SK-N-SH (cell line): ENCODE results near the gene TSPAN10. TPM values are rescaled to one million over a fixed set of nuclear protein-coding genes. Genes with fewer than 3 reads are reported as not detected.
A peak's percentile ranks its signal among the peaks of the same experiment; 100 is the strongest.

Experiments
- CTCF ChIA-PET: fragments of 300-600, 350-600 bp; formaldehyde crosslinking; extraction: SDS; loops from one replicate; lab custom pipeline; 2021; lab: Yijun Ruan, JAX
- POLR2A ChIA-PET: fragments of 350-600 bp; sonication (Branson Sonifier 250); formaldehyde crosslinking; extraction: SDS; loops from one replicate; lab custom pipeline; 2020; ENCODE audit warnings: antibody characterized with exemption, inconsistent platforms; lab: Yijun Ruan, JAX
- DNase-seq: peaks from one replicate; pipeline ENCODE4 v3.0.0; 2012
- H2AFZ ChIP-seq: fragments of 200-600 bp; sonication (generic); 2 replicates; pipeline ENCODE4 v1.8.1; 2016; ENCODE audit warnings: antibody characterized with exemption, mild to moderate bottlenecking, low read depth
- H3F3A ChIP-seq: fragments of 200-600 bp; sonication (generic); replicated peaks from 2 replicates; pipeline ENCODE3; 2016; ENCODE audit warnings: antibody characterized with exemption, mild to moderate bottlenecking; ENCODE audit not compliant: insufficient read depth
- H3K27ac ChIP-seq, 2 experiments: fragments of 200-500 bp in 1 of 2; fragments of 200-600 bp in 1 of 2; sonication (Bioruptor generic) in 1 of 2; sonication (generic), shearing (Covaris generic) in 1 of 2; 2 replicates each; pipeline versions ENCODE4 v1.5.1 to v1.6.1; 2014 to 2016; ENCODE audit warnings: low read depth in 2 of 2, inconsistent platforms in 1 of 2, low read length in 1 of 2, mild to moderate bottlenecking in 1 of 2, mixed read lengths in 1 of 2
- H3K27me3 ChIP-seq: fragments of 200-600 bp; sonication (generic), shearing (Covaris generic); 2 replicates; pipeline ENCODE4 v1.6.1; 2016; ENCODE audit warnings: mixed run types; ENCODE audit not compliant: insufficient read depth
- H3K36me3 ChIP-seq, 2 experiments: fragments of 200-500 bp in 1 of 2; fragments of 200-600 bp in 1 of 2; sonication (Bioruptor generic) in 1 of 2; sonication (generic) in 1 of 2; replicated peaks in 1 of 2; 2 replicates each; pipeline versions ENCODE3 to v1.5.1; 2014 to 2016; ENCODE audit warnings: low read length in 1 of 2, mild to moderate bottlenecking in 1 of 2; ENCODE audit not compliant: insufficient read depth in 2 of 2, control insufficient read depth in 1 of 2
- H3K4me1 ChIP-seq, 2 experiments: fragments of 200-500 bp in 1 of 2; fragments of 200-600 bp in 1 of 2; sonication (Bioruptor generic) in 1 of 2; sonication (generic), shearing (Covaris generic) in 1 of 2; 2 replicates each; pipeline versions ENCODE4 v1.5.1 to v1.6.1; 2014 to 2016; ENCODE audit warnings: low read depth in 1 of 2, low read length in 1 of 2, mixed run types in 1 of 2; ENCODE audit not compliant: insufficient read depth in 2 of 2, control insufficient read depth in 1 of 2
- H3K4me2 ChIP-seq: fragments of 200-600 bp; sonication (generic), shearing (Covaris generic); 2 replicates; pipeline ENCODE4 v1.6.1; 2017; ENCODE audit warnings: mixed run types
- H3K4me3 ChIP-seq, 2 experiments: fragments of 200-500 bp in 1 of 2; fragments of 200-600 bp in 1 of 2; sonication (Bioruptor generic) in 1 of 2; sonication (generic), shearing (Covaris generic) in 1 of 2; 2 replicates each; pipeline versions ENCODE4 v1.5.1 to v1.8.1; 2014 to 2016; ENCODE audit warnings: low read depth in 2 of 2, inconsistent platforms in 1 of 2, low read length in 1 of 2, mild to moderate bottlenecking in 1 of 2, mixed read lengths in 1 of 2, moderate library complexity in 1 of 2
- H3K79me2 ChIP-seq: fragments of 200-600 bp; sonication (generic); 2 replicates; pipeline ENCODE4 v1.8.1; 2017; ENCODE audit warnings: mild to moderate bottlenecking; ENCODE audit not compliant: insufficient read depth
- H3K9ac ChIP-seq: fragments of 200-600 bp; sonication (generic); 2 replicates; pipeline ENCODE4 v1.6.1; 2017; ENCODE audit warnings: mixed run types
- H3K9me2 ChIP-seq: fragments of 200-600 bp; sonication (generic); 2 replicates; pipeline ENCODE4 v1.6.1; 2017; ENCODE audit warnings: mixed run types
- H3K9me3 ChIP-seq: fragments of 200-600 bp; sonication (generic); 2 replicates; pipeline ENCODE4 v1.6.1; 2017; ENCODE audit warnings: mixed run types, mild to moderate bottlenecking, moderate library complexity
- H4K20me1 ChIP-seq: fragments of 200-600 bp; sonication (generic); 2 replicates; pipeline ENCODE4 v1.6.1; 2017; ENCODE audit warnings: mild to moderate bottlenecking, mixed run types; ENCODE audit not compliant: insufficient read depth
- EP300 ChIP-seq, 2 experiments: IDR thresholded peaks; 2 replicates each; pipeline versions ENCODE4 v1.4.0 to v1.6.1; 2012; ENCODE audit warnings: borderline replicate concordance in 1 of 2, low read depth in 1 of 2, low read length in 1 of 2
- EZH2phosphoT487 ChIP-seq: fragments of 200-600 bp; sonication (generic); IDR thresholded peaks from 2 replicates; pipeline ENCODE4 v1.6.1; 2017; ENCODE audit warnings: low read depth, mixed run types, mild to moderate bottlenecking, antibody characterized with exemption, moderate library complexity, borderline replicate concordance
- FOXM1 ChIP-seq: IDR thresholded peaks from 2 replicates; pipeline ENCODE4 v1.4.0; 2012; ENCODE audit warnings: low read depth, mild to moderate bottlenecking
- GATA2 ChIP-seq: sonication (generic); formaldehyde crosslinking; IDR thresholded peaks from 2 replicates; pipeline ENCODE4 v1.5.0; 2020; ENCODE audit warnings: mild to moderate bottlenecking, missing genetic modification reagents
- JUND ChIP-seq: IDR thresholded peaks from 2 replicates; pipeline ENCODE4 v1.4.0; 2012
- MEF2A ChIP-seq: IDR thresholded peaks from 2 replicates; pipeline ENCODE4 v1.4.0; 2012; ENCODE audit warnings: low read depth, borderline replicate concordance
- RAD21 ChIP-seq: IDR thresholded peaks from 2 replicates; pipeline ENCODE4 v1.6.1; 2012; ENCODE audit warnings: mild to moderate bottlenecking, low read length
- RCOR1 ChIP-seq: fragments of 150-350 bp; IDR thresholded peaks from 2 replicates; pipeline ENCODE4 v1.6.1; 2017; ENCODE audit warnings: antibody characterized with exemption, low read length
- RFX5 ChIP-seq: IDR thresholded peaks from 2 replicates; pipeline ENCODE4 v1.6.1; 2012; ENCODE audit warnings: mild to moderate bottlenecking, improper control_type of control experiment, low read length
- SIN3A ChIP-seq: IDR thresholded peaks from 2 replicates; pipeline ENCODE4 v1.6.1; 2012; ENCODE audit warnings: low read depth, mild to moderate bottlenecking, low read length, moderate library complexity, borderline replicate concordance
- SMC3 ChIP-seq: IDR thresholded peaks from 2 replicates; pipeline ENCODE4 v1.6.1; 2012; ENCODE audit warnings: low read depth, low read length, improper control_type of control experiment
- WGBS: methylation state at CpG from one replicate; pipeline ENCODE4 v1.1.6; 2017; ENCODE audit warnings: low lambda C conversion rate; 5-methylcytosine and 5-hydroxymethylcytosine counted together
- polyA plus RNA-seq, 3 experiments: library from polyadenylated mRNA; depleted of rRNA; stranded (reverse); fragments of >200 nt; gene quantifications; 2 replicates each; pipeline ENCODE4 v1.2.3, GENCODE V29; 2012
- TF ChIP-seq, protein P1 (sequence below): fragments of 150-350 bp; IDR thresholded peaks from 2 replicates; pipeline ENCODE4 v1.6.1; 2016; ENCODE audit warnings: mild to moderate bottlenecking, low read depth, low read length
- TF ChIP-seq, protein P2 (sequence below): IDR thresholded peaks from 2 replicates; pipeline ENCODE4 v1.6.1; 2012; ENCODE audit warnings: mild to moderate bottlenecking, low read depth, low read length, moderate library complexity
- TF ChIP-seq, protein P3 (sequence below): IDR thresholded peaks from 2 replicates; pipeline ENCODE4 v1.4.0; 2012; ENCODE audit warnings: low read depth, borderline replicate concordance
- TF ChIP-seq, protein P4 (sequence below): IDR thresholded peaks from 2 replicates; pipeline ENCODE4 v1.4.0; 2012; ENCODE audit warnings: low read depth
- TF ChIP-seq, protein P5 (sequence below): fragments of 200-600 bp; sonication (generic); IDR thresholded peaks from 2 replicates; pipeline ENCODE4 v1.6.1; 2017; ENCODE audit warnings: antibody characterized with exemption, mild to moderate bottlenecking, moderate library complexity

TSPAN10 gene
- polyA plus RNA-seq, 1 of the 3 experiments (the other 2 are of a cell fraction), result 6.0 TPM

DNA sequence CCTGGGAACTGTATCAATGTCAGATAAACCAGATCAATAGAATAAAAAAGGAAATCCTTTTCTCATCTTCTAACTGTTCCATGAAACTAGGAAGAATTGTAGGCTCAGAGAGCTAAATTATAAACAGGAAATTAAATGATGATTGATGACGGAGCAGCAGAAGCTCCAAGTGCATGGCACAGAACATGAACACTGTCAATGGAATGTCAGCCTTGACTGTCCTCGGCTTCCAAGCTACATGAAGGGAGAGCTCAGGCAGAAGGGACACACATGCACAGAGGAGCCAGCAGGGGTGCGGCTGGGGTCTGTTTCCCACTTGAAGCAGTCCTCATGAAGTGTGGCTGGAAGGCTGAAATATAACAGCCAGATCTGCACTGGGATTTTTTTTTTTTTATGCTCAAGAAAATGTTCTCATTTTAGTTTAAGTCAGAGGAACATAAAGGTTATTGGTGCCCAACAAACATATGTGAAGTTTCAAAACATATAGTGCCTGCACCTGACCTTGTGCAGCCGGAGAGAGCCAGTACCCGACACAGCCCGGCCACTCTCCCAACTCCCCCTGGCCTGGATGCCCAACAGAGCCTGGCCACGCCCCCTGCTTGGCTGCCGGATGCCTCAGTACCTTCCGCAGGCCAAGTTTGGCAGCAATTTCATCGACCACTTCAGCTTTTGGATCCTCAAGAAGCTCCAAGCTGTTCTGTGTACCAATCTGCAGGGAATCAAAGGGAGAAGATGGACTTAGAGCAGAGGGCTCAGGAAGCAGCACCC, 37.1 kb upstream of the TSPAN10 start (continued):
- TF ChIP-seq, protein P1, sequence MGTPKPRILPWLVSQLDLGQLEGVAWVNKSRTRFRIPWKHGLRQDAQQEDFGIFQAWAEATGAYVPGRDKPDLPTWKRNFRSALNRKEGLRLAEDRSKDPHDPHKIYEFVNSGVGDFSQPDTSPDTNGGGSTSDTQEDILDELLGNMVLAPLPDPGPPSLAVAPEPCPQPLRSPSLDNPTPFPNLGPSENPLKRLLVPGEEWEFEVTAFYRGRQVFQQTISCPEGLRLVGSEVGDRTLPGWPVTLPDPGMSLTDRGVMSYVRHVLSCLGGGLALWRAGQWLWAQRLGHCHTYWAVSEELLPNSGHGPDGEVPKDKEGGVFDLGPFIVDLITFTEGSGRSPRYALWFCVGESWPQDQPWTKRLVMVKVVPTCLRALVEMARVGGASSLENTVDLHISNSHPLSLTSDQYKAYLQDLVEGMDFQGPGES, result no peak
- TF ChIP-seq JUND (peak; percentile 49), GATA2 (CRISPR knock-in tag) (no peak), RCOR1 (no peak), EP300 (IDR thresholded peaks at IDR 0.05; ENCODE audit: borderline replicate concordance in 1 of 2, low read depth in 1 of 2, low read length in 1 of 2) (no peak), EZH2phosphoT487 (no peak), FOXM1 (no peak)
- TF ChIP-seq, protein P2, sequence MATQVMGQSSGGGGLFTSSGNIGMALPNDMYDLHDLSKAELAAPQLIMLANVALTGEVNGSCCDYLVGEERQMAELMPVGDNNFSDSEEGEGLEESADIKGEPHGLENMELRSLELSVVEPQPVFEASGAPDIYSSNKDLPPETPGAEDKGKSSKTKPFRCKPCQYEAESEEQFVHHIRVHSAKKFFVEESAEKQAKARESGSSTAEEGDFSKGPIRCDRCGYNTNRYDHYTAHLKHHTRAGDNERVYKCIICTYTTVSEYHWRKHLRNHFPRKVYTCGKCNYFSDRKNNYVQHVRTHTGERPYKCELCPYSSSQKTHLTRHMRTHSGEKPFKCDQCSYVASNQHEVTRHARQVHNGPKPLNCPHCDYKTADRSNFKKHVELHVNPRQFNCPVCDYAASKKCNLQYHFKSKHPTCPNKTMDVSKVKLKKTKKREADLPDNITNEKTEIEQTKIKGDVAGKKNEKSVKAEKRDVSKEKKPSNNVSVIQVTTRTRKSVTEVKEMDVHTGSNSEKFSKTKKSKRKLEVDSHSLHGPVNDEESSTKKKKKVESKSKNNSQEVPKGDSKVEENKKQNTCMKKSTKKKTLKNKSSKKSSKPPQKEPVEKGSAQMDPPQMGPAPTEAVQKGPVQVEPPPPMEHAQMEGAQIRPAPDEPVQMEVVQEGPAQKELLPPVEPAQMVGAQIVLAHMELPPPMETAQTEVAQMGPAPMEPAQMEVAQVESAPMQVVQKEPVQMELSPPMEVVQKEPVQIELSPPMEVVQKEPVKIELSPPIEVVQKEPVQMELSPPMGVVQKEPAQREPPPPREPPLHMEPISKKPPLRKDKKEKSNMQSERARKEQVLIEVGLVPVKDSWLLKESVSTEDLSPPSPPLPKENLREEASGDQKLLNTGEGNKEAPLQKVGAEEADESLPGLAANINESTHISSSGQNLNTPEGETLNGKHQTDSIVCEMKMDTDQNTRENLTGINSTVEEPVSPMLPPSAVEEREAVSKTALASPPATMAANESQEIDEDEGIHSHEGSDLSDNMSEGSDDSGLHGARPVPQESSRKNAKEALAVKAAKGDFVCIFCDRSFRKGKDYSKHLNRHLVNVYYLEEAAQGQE, result no peak
- TF ChIP-seq, protein P3, sequence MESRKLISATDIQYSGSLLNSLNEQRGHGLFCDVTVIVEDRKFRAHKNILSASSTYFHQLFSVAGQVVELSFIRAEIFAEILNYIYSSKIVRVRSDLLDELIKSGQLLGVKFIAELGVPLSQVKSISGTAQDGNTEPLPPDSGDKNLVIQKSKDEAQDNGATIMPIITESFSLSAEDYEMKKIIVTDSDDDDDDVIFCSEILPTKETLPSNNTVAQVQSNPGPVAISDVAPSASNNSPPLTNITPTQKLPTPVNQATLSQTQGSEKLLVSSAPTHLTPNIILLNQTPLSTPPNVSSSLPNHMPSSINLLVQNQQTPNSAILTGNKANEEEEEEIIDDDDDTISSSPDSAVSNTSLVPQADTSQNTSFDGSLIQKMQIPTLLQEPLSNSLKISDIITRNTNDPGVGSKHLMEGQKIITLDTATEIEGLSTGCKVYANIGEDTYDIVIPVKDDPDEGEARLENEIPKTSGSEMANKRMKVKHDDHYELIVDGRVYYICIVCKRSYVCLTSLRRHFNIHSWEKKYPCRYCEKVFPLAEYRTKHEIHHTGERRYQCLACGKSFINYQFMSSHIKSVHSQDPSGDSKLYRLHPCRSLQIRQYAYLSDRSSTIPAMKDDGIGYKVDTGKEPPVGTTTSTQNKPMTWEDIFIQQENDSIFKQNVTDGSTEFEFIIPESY, result no peak
- TF ChIP-seq, protein P4, sequence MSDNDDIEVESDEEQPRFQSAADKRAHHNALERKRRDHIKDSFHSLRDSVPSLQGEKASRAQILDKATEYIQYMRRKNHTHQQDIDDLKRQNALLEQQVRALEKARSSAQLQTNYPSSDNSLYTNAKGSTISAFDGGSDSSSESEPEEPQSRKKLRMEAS, result 0 out of 2 replicates have a peak, but pooled peaks have one; percentile 17

DNA sequence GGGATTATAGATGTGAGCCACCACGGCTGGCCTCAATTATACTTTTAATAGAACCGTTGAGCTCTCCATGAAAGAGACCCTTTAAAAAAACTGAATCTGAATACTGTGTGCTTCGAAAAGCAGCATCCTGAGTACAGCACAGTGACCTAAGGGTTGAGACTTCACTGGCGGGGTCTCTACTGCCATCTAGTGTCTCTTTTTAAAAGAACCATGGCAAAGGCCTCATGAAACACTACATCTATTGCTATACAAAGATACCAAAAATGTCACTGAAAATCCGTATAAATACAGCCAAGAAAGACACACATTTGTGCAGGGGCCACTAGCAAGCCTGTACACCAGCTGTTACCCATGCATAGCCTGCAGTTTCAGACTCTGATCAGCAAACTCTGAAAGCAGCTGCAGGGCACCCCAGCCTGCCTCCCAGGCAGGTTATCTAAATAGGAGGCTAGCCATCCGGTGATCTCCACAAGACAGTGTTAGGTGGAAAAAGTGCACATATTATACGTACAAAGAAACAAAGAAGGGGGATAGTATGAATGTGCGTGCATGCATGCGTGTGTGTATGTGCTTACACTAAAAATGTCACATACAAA, 35.4 kb upstream of the TSPAN10 start:
- H3K4me2 ChIP-seq, result 0 out of 2 replicates have a peak overlapping the region, but pooled peaks have one; percentile 7
- TF ChIP-seq RAD21 (peak; percentile 92), MEF2A (no peak), SMC3 (peak; percentile 79), SIN3A (no peak), RFX5 (no peak)
- TF ChIP-seq, protein P5, sequence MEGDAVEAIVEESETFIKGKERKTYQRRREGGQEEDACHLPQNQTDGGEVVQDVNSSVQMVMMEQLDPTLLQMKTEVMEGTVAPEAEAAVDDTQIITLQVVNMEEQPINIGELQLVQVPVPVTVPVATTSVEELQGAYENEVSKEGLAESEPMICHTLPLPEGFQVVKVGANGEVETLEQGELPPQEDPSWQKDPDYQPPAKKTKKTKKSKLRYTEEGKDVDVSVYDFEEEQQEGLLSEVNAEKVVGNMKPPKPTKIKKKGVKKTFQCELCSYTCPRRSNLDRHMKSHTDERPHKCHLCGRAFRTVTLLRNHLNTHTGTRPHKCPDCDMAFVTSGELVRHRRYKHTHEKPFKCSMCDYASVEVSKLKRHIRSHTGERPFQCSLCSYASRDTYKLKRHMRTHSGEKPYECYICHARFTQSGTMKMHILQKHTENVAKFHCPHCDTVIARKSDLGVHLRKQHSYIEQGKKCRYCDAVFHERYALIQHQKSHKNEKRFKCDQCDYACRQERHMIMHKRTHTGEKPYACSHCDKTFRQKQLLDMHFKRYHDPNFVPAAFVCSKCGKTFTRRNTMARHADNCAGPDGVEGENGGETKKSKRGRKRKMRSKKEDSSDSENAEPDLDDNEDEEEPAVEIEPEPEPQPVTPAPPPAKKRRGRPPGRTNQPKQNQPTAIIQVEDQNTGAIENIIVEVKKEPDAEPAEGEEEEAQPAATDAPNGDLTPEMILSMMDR, result peak; percentile 98
- peaks cover 33% of the 10 kb centered on the region for H4K20me1 ChIP-seq
- ChIA-PET CTCF (interaction anchor here (0.6 to 3.2 kb wide), 75 partner anchors 8 to 485 kb away, joined by 3 to 55 read pairs (median 5); partner anchors contain the start of genes ARL16, CCDC137, HGS and NDUFAF8), POLR2A (no interaction called here)
- H3K9me3 ChIP-seq, result no peaks in the 10 kb centered on the region
- H3K4me1 ChIP-seq, result peaks cover 2 to 20% of the 10 kb centered on the region in 2 experiments
- H3K4me3 ChIP-seq, result no peak overlapping the region
- WGBS, result 42% methylated on average over 9 of the region's 9 CpGs
- no peaks in the 10 kb centered on the region for H3K9me2 ChIP-seq
- H3K36me3 ChIP-seq, result peaks cover 39 to 72% of the 10 kb centered on the region in 2 experiments
- H3K79me2 ChIP-seq, result peaks cover 79% of the 10 kb centered on the region
- H3K27me3 ChIP-seq, result no peaks in the 10 kb centered on the region
- H2AFZ ChIP-seq, result no peak overlapping the region
- peak overlapping the region in 1 of 2 experiments; percentile 31; a peak in 1 of 4 replicates for H3K27ac ChIP-seq
- H3K9ac ChIP-seq, result no peak overlapping the region
- H3F3A ChIP-seq, result peaks cover 64% of the 10 kb centered on the region
- peak; percentile 87 for DNase-seq
